NCI-H345 treated with DMSO at 0.1 percent for 48 hours (cell line): Measurements from ENCODE around the gene PAPSS2.

Source experiments
- DNase-seq: peaks from one replicate; lab custom pipeline; 2025; ENCODE audit not compliant: unreplicated experiment; lab: John Stamatoyannopoulos, UW

The PAPSS2 gene

DNA sequence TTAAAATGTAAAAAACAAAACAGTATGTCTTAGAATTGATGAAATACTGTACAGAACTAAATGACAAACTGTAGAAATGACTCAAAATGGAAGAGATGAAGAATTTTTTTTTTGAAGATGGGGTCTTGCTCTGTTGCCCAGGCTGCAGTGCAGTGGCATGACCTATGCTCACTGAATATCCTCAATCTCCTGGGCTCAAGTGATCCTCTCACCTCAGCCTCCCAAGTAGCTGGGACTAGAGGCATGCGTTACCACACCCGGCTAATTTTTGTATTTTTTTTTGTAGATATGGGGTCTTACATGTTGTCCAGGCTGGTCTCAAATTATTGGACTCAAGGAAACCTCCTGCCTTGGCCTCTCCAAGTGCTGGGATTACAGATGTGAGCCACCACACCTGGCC, 121.9 kb downstream of the PAPSS2 start:
- no peak for DNase-seq

DNA sequence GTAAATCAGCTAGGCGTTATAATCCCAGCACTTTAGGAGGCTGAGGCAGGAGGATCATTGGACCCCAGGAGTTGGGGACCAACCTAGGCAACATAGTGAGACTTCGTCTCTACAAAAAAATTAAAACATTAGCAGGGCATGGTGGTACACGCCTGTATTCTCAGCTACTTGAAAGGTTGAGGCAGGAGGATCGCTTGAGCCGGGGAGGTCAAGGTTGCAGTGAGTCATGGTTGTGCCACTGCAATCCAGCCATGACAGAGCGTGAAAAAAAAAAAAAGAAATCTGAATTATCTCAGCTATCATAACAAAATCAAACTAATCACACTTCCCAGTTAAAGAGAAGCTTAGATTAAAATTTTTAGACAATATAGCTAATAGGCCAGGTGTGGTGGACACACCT, 123.0 kb downstream of the PAPSS2 start:
- DNase-seq: no peak

DNA sequence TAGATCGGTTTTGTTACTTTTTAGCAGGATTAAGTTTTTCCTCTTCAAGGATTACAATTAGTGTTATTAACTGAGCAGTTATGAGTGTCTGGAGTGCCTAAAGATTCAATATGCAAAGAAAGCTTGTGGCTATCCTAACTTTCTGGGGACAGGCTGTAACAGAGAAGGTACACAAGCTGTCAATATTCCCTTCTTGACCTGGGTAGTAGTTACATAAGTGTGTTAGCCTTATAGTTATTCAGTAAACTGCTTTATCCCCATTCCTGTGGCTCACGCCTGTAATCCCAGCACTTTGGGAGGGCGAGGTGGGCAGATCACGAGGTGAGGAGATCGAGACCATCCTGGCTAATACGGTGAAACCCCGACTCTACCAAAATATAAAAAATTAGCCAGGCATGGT, 126.7 kb downstream of the PAPSS2 start:
- no peak for DNase-seq

DNA sequence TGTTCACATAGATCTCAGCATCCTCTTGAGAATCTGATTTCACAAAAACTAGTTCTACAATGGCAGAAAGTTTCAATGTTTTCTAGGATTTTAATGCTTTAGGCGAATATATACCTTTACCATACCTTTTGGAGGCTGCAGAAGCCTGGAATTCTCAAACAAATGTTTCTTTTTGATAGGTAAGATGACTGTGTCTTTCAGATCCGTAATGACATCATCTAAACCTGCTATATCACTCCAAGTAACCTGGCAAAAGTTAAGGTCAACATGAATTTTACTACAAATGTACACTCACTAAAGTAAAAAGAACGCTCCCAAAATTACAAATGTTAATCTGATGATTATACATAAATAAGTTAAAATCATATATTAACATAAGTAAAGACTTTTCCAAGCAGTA, 130.5 kb downstream of the PAPSS2 start:
- DNase-seq: no peak

DNA sequence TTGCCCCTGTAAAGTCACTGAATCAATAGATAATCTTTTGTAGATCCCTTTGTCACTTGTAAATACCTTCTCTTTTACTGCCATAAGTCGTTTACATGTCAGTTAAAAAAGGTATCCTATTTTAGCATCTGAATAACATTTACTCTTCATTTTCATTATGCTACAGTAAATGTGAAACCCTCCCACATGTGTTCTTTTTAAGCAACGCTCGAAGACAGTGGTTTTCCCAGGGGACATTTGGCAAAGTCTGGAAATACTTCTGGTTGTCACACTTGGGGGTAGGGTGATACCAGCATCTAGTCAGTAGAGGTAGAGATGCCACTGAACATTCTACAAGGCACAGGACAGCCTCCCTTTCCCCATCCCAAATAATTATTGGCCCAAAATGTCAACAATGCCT, 134.6 kb downstream of the PAPSS2 start:
- no peak for DNase-seq
